Measurements from ENCODE around the gene TRIM15. TPM values are rescaled to one million over a fixed set of nuclear protein-coding genes. Genes with fewer than 3 reads are reported as not detected.

Gene TRIM15
- total RNA-seq, 1 donor from 2014 or later, result not detected

DNA sequence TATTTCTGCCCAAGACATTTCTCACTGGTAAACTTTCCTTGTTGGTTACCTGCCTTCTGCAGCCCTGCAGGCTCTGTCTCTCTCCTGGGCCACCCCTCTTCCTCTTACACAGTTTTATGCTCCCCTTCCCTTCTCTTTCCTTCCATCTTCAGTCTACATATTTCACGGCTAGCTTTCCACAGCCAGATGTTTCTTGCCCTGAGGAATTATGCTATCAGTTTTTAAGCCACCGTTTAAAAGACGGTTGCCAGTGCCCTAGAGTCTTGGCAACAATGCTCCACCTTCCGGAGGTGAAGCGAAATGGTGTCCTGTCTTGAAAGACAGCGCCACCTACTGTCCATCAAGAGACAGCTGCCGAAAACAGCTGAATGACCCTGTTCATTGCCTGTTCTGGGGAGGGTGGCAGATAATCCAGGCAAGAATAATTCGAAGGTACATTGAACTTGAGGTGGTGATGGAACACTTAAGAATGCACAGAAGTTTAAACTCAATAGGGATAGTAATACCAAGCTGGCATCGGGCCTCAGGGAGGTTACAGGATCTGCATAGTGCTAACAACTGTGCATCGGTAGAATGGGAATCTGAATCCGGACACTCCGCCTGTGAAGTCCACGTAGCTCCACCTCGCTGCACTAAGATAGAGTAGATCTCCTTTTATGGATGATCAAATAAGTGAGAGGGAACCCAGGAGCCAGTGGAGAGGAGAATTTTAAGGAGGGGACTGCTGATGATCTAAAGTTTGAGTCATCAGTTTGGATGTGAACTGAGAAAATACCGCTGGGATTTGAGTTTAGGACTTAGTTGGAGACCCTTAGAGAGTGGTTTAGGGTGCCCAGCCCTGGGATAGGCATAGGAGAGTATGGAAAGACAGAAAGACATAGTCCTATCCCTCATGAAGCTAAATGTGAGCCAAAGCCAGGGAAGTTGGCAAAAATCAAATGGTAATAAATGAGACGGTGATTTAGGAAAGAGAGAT, 32.2 kb upstream of the TRIM15 start:
- H3K27ac Mint-ChIP-seq (ENCODE audit: unreplicated experiment), result no peak overlapping the region
- H3K36me3 Mint-ChIP-seq (ENCODE audit: unreplicated experiment), result no peaks in the 10 kb centered on the region
- TF ChIP-seq, protein P1, sequence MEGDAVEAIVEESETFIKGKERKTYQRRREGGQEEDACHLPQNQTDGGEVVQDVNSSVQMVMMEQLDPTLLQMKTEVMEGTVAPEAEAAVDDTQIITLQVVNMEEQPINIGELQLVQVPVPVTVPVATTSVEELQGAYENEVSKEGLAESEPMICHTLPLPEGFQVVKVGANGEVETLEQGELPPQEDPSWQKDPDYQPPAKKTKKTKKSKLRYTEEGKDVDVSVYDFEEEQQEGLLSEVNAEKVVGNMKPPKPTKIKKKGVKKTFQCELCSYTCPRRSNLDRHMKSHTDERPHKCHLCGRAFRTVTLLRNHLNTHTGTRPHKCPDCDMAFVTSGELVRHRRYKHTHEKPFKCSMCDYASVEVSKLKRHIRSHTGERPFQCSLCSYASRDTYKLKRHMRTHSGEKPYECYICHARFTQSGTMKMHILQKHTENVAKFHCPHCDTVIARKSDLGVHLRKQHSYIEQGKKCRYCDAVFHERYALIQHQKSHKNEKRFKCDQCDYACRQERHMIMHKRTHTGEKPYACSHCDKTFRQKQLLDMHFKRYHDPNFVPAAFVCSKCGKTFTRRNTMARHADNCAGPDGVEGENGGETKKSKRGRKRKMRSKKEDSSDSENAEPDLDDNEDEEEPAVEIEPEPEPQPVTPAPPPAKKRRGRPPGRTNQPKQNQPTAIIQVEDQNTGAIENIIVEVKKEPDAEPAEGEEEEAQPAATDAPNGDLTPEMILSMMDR (IDR thresholded peaks at IDR 0.05; ENCODE audit: partially characterized antibody, unreplicated experiment), result peak; percentile 93
- H3K4me1 Mint-ChIP-seq (ENCODE audit: low read depth, unreplicated experiment), result peaks cover 14% of the 10 kb centered on the region
- H3K4me3 Mint-ChIP-seq (ENCODE audit: unreplicated experiment), result no peak overlapping the region
- no peaks in the 10 kb centered on the region for H3K9me3 Mint-ChIP-seq (ENCODE audit: unreplicated experiment)
- DNase-seq, result peak; percentile 47
- H3K27me3 Mint-ChIP-seq (ENCODE audit: unreplicated experiment), result peaks cover 11% of the 10 kb centered on the region

GRCh38 chr6:30131947-30132497, 31.3 kb upstream of the TRIM15 start:
- Mint-ChIP-seq H3K27ac (ENCODE audit: unreplicated experiment) (no peak overlapping the region), H3K27me3 (ENCODE audit: unreplicated experiment) (peaks cover 10% of the 10 kb centered on the region), H3K9me3 (ENCODE audit: unreplicated experiment) (no peaks in the 10 kb centered on the region), H3K4me1 (ENCODE audit: low read depth, unreplicated experiment) (peaks cover 14% of the 10 kb centered on the region), H3K4me3 (ENCODE audit: unreplicated experiment) (no peak overlapping the region), H3K36me3 (ENCODE audit: unreplicated experiment) (no peaks in the 10 kb centered on the region)
- DNase-seq, result no peak
- TF ChIP-seq, protein P1 (IDR thresholded peaks at IDR 0.05; ENCODE audit: partially characterized antibody, unreplicated experiment), result no peak

DNA sequence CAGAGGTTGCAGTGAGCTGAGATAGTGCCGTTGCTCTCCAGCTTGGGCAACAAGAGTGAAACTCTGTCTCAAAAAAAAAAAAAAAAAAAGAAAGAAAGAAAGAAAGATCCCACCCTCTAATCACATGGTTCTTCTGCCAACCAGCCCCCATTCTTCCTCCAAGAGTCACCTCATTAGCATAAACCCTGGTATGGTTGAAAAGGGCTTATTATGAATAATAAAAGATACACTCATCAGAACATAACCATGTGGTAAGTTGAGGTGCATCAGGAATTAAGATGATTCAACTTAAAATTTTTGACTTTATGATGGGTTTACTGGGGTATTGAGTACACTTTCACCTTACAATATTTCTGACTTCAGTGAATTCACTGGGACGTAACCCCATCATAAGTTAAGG, 28.2 kb upstream of the TRIM15 start:
- peaks cover 4% of the 10 kb centered on the region for H3K27me3 Mint-ChIP-seq (ENCODE audit: unreplicated experiment)
- DNase-seq, result no peak
- H3K9me3 Mint-ChIP-seq (ENCODE audit: unreplicated experiment), result no peaks in the 10 kb centered on the region
- no peak overlapping the region for H3K4me3 Mint-ChIP-seq (ENCODE audit: unreplicated experiment)
- no peaks in the 10 kb centered on the region for H3K36me3 Mint-ChIP-seq (ENCODE audit: unreplicated experiment)
- H3K4me1 Mint-ChIP-seq (ENCODE audit: low read depth, unreplicated experiment), result peaks cover 13% of the 10 kb centered on the region
- no peak overlapping the region for H3K27ac Mint-ChIP-seq (ENCODE audit: unreplicated experiment)
- TF ChIP-seq, protein P1 (IDR thresholded peaks at IDR 0.05; ENCODE audit: partially characterized antibody, unreplicated experiment), result no peak

- H3K4me3 Mint-ChIP-seq (ENCODE audit: unreplicated experiment), result no peak within 1 kb of the TSS
- peaks cover under 1% of the 10 kb centered on the region for H3K9me3 Mint-ChIP-seq (ENCODE audit: unreplicated experiment)
- TF ChIP-seq, protein P1 (IDR thresholded peaks at IDR 0.05; ENCODE audit: partially characterized antibody, unreplicated experiment), result no peak
- no peak within 1 kb of the TSS for H3K27ac Mint-ChIP-seq (ENCODE audit: unreplicated experiment)
- peaks cover 6% of the 10 kb centered on the region for H3K4me1 Mint-ChIP-seq (ENCODE audit: low read depth, unreplicated experiment)
- peaks cover 4% of the 10 kb centered on the region for H3K27me3 Mint-ChIP-seq (ENCODE audit: unreplicated experiment)
- no peak for DNase-seq
- no peaks in the 10 kb centered on the region for H3K36me3 Mint-ChIP-seq (ENCODE audit: unreplicated experiment)
These were observed 27.6 kb upstream of the TRIM15 start, which contains the start of gene TRIM40 for GRCh38 chr6:30135757-30136156. Gene TRIM40 (plus strand): TSS chr6:30136140. CDS start chr6:30137037, 897 bp downstream.
